ENCODE data around the gene PIP4K2B.
"Not testable (repeated sequence)": the region's sequence is repeated elsewhere in the genome, so short reads cannot be mapped to it uniquely, and the experiment has no call there.

PIP4K2B gene

GRCh38 chr17:38799501-38800236 lies at the start of gene PIP4K2B:
TSS of gene PIP4K2B (minus strand) at chr17:38799556. CDS start at chr17:38799424, 132 bp downstream.
- DNase-seq: peak; percentile 96

DNA sequence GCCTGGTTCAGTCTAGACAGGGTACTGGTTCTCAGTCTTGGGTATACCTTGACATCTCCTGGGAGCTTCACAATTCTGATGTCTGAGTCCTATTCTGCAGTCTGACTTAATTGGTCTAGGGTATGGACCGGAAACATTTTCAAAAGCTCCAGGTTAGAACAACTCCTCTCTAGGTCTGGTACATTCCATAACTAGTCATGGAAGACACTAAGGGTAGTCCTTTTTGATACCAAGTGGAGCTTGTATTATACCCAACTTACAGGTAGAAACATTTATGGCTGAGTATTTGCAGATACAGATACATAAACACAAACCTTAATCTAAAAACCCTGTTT lies 49.2 kb upstream of the PIP4K2B start:
- DNase-seq: no peak

DNA sequence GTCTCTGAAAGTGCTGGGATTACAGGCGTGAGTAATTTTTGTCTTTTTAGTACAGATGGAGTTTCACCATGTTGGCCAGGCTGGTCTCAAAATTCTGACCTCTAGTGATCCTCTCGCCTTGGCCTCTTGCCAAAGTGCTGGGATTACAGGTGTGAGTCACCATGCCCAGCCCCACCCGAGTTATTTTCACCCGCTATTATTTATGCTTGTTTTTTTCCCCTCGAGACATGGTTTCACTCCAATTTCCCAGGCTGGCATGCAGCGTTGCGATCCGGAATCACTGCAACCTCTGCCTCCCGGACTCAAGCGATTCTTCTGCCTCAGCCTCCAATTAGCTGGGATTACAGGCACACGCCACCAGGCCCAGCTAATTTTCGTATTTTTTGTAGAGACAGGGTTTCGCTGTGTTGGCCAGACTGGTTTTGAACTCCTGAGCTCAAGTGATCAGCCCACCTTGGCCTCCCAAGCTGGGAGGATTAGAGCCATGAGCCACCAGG lies 45.0 kb upstream of the PIP4K2B start:
- peak; percentile 9 for DNase-seq

- DNase-seq: no peak
These were observed 26.4 kb upstream of the PIP4K2B start for GRCh38 chr17:38825762-38826247.

GRCh38 chr17:38824899-38825761 lies 25.8 kb upstream of the PIP4K2B start, which contains the start of gene CWC25:
TSS of gene CWC25 (minus strand) at chr17:38825321. CDS start at chr17:38825183, 138 bp downstream.
- DNase-seq: peak; percentile 82

DNA sequence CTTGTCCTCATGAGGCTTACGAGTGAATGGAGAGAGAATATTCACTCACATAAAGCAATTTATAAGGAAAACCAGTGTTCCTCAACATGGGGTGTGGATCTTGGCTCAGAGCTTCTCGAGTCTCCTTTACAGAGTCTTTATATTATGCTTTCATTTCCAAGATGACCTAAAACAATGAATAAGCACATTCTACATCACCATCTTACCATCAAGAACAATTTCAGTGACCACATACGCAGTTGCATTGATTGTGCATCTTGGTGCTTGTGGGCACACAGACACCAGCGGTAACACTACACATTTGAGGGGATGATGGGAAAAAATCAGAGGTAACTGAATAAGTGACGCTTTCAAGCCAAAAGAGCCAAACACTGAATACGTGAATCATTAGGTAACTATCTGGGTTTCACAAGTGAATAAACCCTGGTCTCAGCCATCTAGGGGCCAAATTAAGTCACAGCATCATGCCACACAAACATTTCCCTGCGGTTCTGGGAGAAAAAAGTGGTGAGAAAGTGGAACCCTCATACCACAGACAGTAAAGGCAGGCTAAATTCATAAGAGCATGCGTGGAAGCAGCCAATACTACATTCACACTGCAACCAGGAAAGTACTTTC lies 16.3 kb upstream of the PIP4K2B start:
- no peak for DNase-seq

DNA sequence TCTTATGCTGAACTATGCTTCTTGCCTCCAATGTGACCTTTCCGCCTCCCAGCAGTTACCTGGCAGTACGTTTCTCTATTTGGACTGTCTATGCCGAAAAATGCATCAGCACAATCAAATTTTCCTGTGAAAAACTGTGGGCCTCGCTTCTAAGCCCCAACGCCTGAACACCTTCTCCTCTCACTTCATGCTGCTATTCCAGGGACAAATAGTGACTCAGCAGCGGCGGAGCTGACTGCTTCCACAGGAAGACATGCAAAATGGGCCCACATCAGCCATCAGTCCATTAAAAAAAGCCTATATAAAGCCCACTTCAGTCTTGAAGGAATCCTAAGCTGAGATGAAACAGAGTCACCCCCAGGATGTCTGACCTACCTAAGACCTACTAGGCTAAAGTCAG lies 10.5 kb upstream of the PIP4K2B start:
- DNase-seq: no peak

DNA sequence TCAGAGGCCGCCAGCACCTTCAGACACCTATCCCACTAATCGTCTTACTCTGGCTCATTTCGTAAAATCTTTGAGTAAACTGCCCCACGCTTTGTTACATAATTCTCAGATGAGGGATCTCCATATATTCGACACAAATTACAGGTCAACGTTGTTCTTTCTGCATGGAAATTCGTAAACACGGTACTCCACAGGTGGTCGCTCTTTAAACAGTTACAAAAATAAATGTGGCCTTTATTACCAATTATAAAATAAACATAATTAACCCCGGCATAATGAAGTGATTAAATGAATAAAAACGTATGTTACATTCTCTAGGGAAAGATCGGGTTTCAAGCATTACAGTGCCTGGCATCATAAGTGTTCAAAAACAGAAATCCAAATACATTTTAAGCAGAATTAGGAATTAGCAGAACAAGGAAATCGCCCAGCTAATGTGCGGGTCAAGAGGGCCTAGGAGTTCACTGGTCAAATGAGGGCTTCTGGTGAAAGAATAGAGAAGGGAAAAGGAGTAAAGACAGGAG lies 943 bp upstream of the PIP4K2B start:
- DNase-seq: no peak

DNA sequence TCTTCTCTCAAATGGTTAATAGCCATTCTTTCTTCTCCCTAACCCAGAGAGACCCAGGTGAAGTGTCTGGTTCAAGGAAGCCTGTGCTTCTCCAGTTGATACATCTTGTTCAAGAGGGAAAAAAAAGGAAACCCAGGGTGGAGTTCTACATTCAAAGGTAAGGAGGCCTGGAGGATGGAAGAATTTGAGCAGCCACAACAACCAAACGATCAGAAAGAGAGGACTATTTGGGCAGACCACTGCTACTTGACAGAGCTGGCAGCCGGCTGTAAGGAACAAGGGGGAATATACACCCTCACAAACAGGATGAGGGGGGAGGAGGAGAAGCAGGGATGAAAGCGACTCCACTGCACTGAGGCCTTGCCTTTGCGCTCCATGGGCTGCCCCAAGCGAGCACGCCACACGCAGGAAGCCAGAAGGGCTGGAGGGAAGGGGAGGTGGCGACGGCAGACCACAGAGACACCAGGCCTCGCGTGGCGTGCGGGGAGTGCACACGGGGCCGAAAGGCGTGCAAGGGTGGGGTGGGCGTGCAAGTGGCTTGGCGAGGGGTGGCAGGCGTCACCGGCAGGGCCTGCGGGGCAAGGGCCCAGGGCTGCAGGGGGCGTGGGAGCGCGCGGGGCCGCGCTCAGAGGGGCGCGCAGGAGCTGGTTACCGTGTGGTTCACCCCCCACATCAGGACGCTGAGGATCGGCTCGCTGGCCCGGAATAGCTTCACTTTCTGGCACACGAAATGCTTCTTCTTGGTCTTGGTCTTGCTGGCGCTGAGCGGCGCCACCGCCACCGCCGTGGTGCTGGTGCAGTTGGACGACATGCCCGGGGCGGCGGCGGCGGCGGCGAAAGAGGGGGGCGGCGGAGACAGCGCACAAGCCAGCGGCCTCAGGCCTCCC lies 499 bp downstream of the PIP4K2B start:
- DNase-seq: no peak

DNA sequence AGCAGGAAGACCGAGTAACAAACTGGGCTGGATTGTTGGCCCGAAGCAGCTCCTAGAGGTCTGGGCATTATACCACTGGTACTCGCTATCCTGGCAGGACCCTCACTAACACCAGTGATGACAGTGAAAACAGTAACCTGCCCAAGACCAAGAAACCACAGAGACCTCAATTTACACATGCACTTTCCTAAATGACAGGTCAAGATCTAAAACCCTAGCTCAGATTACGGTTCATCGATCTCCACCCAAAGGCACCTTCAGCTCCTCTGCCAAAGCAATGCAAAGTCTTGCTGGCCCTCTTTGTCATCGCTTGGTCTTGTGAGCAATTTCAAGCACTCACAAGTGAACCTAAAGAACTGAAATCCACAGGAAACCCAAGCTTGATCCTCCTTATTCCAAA lies 1.5 kb downstream of the PIP4K2B start:
- DNase-seq: no peak

GRCh38 chr17:38797158-38797490 lies 2.2 kb downstream of the PIP4K2B start:
- no peak for DNase-seq

DNA sequence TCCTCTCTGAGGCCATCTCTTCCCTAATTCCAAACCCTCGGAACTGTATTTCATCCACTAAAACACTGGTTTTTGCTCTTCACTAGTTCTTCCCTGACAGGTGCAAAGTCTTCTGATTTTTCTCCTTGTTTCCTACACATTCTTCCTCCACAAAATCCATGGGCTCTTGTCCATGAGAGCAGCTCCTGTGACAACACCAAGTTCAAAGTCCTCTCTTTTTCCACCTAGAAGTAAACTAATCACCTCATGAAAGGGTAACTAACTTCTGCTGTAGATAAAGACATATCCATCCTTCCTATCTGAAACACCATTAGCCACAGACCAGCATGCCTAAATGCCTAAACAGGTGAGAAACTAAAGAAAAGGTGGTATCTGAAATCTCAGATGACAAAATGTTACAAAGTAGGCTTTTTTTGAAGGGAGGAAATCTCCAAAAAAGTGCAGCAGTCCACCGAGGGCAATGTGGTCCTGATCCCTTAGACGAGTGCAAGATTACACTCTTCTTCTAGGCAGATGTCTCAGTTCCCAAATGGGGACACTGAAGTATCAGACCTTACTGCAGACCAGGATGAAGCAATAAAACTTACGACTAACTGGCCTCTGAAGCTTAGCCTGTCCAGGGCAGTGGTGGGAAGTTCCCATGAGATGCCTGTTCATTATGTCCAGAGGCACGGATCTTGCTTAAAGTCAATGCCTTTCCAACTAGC lies 2.8 kb downstream of the PIP4K2B start:
- DNase-seq: no peak

DNA sequence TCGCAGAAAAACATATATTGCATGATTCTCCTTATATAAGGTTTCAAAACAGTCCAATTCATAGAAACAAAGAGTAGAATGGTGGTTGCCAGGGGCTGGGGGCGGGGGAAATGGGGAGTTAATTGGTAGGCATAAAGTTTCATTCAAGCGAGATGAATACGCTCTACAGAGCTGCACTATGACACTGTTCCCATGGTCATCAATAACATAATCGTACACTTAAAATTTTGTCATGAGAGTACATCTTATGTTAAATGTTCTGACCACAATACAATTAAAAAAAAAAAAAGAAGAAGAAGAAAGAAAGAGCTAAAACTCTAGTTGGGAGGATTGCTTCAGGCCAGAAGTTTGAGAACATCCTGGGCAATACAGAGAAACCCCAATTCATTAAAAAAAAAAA lies 5.1 kb downstream of the PIP4K2B start:
- DNase-seq: no peak

DNA sequence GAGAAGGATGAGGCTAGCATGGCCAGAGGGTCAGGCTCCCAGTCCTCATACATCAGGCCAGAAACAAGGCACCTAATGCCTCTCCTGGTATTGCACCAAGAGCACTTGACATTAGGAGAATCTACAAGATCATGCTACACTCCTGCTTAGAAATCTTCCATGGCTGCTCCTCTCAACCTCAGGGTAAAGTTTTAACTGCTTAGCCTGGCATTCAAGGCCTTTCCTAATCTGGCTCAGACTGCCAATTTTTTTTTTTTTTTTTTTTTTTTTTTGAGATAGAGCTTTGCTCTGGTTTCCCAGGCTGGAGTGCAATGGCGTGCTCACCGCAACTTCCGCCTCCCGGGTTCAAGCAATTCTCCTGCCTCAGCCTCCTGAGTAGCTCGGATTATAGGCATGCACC lies 8.2 kb downstream of the PIP4K2B start:
- DNase-seq: no peak

DNA sequence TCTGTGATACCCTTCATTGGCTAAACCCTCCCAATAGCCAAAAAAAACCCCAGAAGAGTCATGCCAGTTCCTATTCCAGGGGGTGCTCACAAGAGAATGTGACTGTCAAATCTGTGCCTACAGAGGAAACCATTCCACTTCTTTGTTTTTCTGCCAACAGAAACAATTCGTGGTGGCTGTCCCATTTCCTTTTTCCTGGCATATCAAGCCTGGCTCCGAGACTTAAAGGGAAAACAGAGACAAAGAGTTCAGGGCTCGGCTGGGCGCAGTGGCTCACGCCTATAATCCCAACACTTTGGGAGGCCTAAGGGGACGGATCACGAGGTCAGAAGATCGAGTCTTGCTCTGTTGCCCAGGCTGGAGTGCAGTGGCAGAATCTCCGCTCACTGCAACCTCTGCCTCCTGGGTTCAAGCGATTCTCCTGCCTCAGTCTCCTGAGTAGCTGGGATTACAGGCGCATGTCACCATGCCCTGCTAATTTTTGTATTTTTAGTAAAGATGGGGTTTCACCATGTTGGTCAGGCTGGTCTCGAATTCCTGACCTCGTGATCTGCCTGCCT lies 9.1 kb downstream of the PIP4K2B start:
- not testable (repeated sequence) for DNase-seq

DNA sequence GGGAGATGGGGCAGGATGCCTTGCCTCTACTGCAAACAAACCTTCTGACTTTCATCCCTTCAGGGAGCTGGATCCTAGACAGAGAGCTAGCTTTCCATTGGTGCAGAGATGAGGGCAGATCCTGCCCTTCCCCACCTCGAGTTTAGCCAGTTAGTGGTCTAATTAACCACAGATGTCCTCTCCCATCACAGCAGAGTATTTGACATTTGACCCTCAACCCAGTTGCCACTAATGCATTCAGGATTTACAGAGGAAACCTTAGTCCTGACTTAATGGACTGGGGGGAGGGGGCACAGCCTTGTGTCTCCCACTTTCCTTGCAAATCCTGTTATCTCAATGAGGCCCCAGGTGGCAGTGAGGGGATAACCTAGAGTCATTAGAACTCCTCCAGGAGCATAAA lies 10.2 kb downstream of the PIP4K2B start:
- no peak for DNase-seq

GRCh38 chr17:38787999-38788398 lies 11.4 kb downstream of the PIP4K2B start:
- not testable (repeated sequence) for DNase-seq

- no peak for DNase-seq
These were observed 13.0 kb downstream of the PIP4K2B start for GRCh38 chr17:38786372-38786771.

GRCh38 chr17:38783227-38783626 lies 16.1 kb downstream of the PIP4K2B start:
- no peak for DNase-seq

DNA sequence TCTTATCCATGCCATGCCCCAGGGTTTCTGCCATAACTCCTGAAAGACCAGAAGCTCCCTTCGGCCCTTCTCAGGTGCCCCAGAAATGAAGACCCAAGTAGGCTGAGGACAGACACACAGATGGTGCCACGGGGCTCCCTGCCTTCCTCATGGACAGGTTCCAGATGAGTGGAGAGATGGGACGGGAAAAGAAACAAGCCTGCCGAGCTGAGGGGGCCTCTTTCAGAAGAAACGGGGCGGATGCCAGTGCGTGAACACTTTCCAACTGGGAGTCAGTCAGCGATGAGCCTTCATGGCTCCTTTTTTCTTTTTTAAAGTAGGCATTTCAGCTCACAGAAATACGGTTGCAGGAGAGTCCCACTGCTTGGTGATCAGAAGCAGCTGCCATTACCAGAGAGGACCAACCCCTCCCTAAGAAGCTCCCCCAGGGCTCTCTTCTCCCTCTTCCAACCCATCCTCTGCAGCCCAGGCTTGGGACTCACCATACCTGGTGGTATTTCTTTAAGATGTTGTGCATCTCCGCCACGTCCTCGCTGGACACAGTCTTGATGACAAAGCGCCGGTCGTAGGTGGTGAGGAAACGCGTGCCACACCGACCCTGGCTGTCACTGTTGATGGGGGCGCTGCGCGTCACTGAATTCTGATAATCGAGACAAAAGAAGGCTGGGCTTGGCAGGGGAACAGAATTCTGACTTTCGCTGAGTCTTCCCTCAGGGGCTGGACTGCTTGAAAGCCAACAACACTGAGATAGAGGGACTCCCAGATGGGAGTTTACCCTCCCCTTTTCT lies 19.2 kb downstream of the PIP4K2B start:
- no peak for DNase-seq
